HCT116 (cell line): Measurements from ENCODE around the gene SPTSSA. TPM values are rescaled to one million over a fixed set of nuclear protein-coding genes. Genes with fewer than 3 reads are reported as not detected.

Source experiments
- ATAC-seq: fragments of 200-7000 bp; cut with Tn5 transposase; 2 replicates; pipeline ENCODE4 v1.9.1; 2020; ENCODE audit warnings: mild to moderate bottlenecking, moderate library complexity
- BruUV-seq: library from RNA; stranded (reverse); fragments of 400-500 nt; replicated peaks from 2 replicates; lab custom pipeline; 2021; lab: Mats Ljungman, UMichigan
- CTCF ChIA-PET: fragments of 300-600 bp; sonication (Branson Sonifier 250); formaldehyde crosslinking; loops from one replicate; lab custom pipeline; 2021; ENCODE audit warnings: antibody characterized with exemption; lab: Charles Lee
- POLR2A ChIA-PET: fragments of 300-600, 350-600 bp; sonication (Branson Sonifier 250); formaldehyde crosslinking; loops from one replicate; lab custom pipeline; 2021; ENCODE audit warnings: antibody characterized with exemption; lab: Charles Lee
- RAD21 ChIA-PET, 2 experiments: fragments of 300-600 bp; sonication (Branson Sonifier 250); formaldehyde crosslinking; loops; one replicate each; lab custom pipeline; 2023; ENCODE audit warnings: low total read pairs in 2 of 2; ENCODE audit not compliant: uncharacterized antibody in 2 of 2, unreplicated experiment in 2 of 2, low non-redundant PET in 1 of 2; lab: Charles Lee
- DNase-seq: peaks from one replicate; pipeline ENCODE4 v3.0.0-alpha.2; 2010; ENCODE audit warnings: low read depth, low spot score
- H2AFZ ChIP-seq: fragments of 200-600 bp; shearing (Covaris generic), sonication (generic); 2 replicates; pipeline ENCODE4 v1.6.1; 2017; ENCODE audit warnings: low read depth, mixed run types, mixed read lengths, antibody characterized with exemption, low read length; ENCODE audit not compliant: poor library complexity, severe bottlenecking
- H3K27ac ChIP-seq: 2 replicates; pipeline ENCODE4 v1.5.1; 2012; ENCODE audit warnings: low read depth, low read length
- H3K27me3 ChIP-seq: fragments of 200-600 bp; sonication (generic); 2 replicates; pipeline ENCODE4 v1.6.1; 2016; ENCODE audit warnings: mixed run types, low read length, mixed read lengths; ENCODE audit not compliant: insufficient read depth
- H3K36me3 ChIP-seq, 2 experiments: fragments of 200-500 bp in 1 of 2; fragments of 200-600 bp in 1 of 2; sonication (Bioruptor generic) in 1 of 2; sonication (generic) in 1 of 2; 2 replicates each; pipeline versions ENCODE4 v1.5.1 to v1.6.1; 2014 to 2016; ENCODE audit warnings: low read length in 2 of 2, inconsistent platforms in 1 of 2, mixed read lengths in 1 of 2, mixed run types in 1 of 2; ENCODE audit not compliant: insufficient read depth in 2 of 2, control insufficient read depth in 1 of 2
- H3K4me1 ChIP-seq, 2 experiments: fragments of 200-600 bp in 1 of 2; sonication (generic) in 1 of 2; 2 replicates each; pipeline versions ENCODE4 v1.5.1 to v1.6.1; 2012 to 2017; ENCODE audit warnings: low read length in 2 of 2, inconsistent platforms in 1 of 2, mild to moderate bottlenecking in 1 of 2, mixed read lengths in 1 of 2, mixed run types in 1 of 2, moderate library complexity in 1 of 2; ENCODE audit not compliant: insufficient read depth in 2 of 2, control insufficient read depth in 1 of 2
- H3K4me2 ChIP-seq: fragments of 200-600 bp; sonication (generic); 2 replicates; pipeline ENCODE4 v1.6.1; 2017; ENCODE audit warnings: mixed run types, low read length, mixed read lengths
- H3K4me3 ChIP-seq, 2 experiments: fragments of 200-600 bp in 1 of 2; sonication (generic) in 1 of 2; replicated peaks in 1 of 2; 2 replicates each; pipeline ENCODE4 v1.5.1; 2011 to 2016; ENCODE audit warnings: low read length in 2 of 2, control low read depth in 1 of 2, low read depth in 1 of 2, mild to moderate bottlenecking in 1 of 2, mixed read lengths in 1 of 2, mixed run types in 1 of 2
- H3K79me2 ChIP-seq: fragments of 200-600 bp; sonication (generic); 2 replicates; pipeline ENCODE4 v1.6.1; 2017; ENCODE audit warnings: mild to moderate bottlenecking, mixed run types, low read length, moderate library complexity, mixed read lengths; ENCODE audit not compliant: insufficient read depth
- H3K9ac ChIP-seq: fragments of 200-600 bp; sonication (generic); 2 replicates; pipeline ENCODE4 v1.6.1; 2016; ENCODE audit warnings: low read length, mixed read lengths
- H3K9me2 ChIP-seq: fragments of 200-600 bp; sonication (generic), shearing (Covaris generic); 2 replicates; pipeline ENCODE4 v1.6.1; 2017; ENCODE audit warnings: mixed run types, mild to moderate bottlenecking, moderate library complexity; ENCODE audit not compliant: insufficient read depth
- H3K9me3 ChIP-seq, 2 experiments: fragments of 200-500 bp in 1 of 2; fragments of 200-600 bp in 1 of 2; sonication (Bioruptor generic) in 1 of 2; sonication (generic) in 1 of 2; 2 replicates each; pipeline ENCODE4 v1.6.1; 2014 to 2017; ENCODE audit warnings: low read length in 2 of 2, mixed read lengths in 2 of 2, inconsistent platforms in 1 of 2, low read depth in 1 of 2, mild to moderate bottlenecking in 1 of 2, mixed run types in 1 of 2, moderate library complexity in 1 of 2; ENCODE audit not compliant: control insufficient read depth in 1 of 2, insufficient read depth in 1 of 2
- H4K20me1 ChIP-seq: fragments of 200-600 bp; sonication (generic), shearing (Covaris generic); 2 replicates; pipeline ENCODE4 v1.6.1; 2017; ENCODE audit warnings: mixed run types, mild to moderate bottlenecking, moderate library complexity; ENCODE audit not compliant: insufficient read depth
- CBX3 ChIP-seq: IDR thresholded peaks from 2 replicates; pipeline ENCODE4 v1.6.1; 2012; ENCODE audit warnings: low read depth
- CEBPB ChIP-seq: IDR thresholded peaks from 2 replicates; pipeline ENCODE4 v1.6.1; 2012; ENCODE audit warnings: low read depth
- EGR1 ChIP-seq: IDR thresholded peaks from 2 replicates; pipeline ENCODE4 v1.6.1; 2012; ENCODE audit warnings: low read depth
- ELF1 ChIP-seq: IDR thresholded peaks from 2 replicates; pipeline ENCODE4 v1.6.1; 2012; ENCODE audit warnings: low read depth, borderline replicate concordance
- EZH2phosphoT487 ChIP-seq: fragments of 200-600 bp; IDR thresholded peaks from 2 replicates; pipeline ENCODE4 v1.6.1; 2018; ENCODE audit warnings: antibody characterized with exemption, borderline replicate concordance
- POLR2A ChIP-seq: IDR thresholded peaks from 2 replicates; pipeline ENCODE4 v1.7.0; 2011; ENCODE audit warnings: borderline replicate concordance; ENCODE audit not compliant: insufficient read depth, insufficient read length; ENCODE audit errors: extremely low read depth
- POLR2AphosphoS5 ChIP-seq: IDR thresholded peaks from 2 replicates; pipeline ENCODE4 v1.6.1; 2011; ENCODE audit warnings: mild to moderate bottlenecking, low read depth, low read length, moderate library complexity
- RAD21 ChIP-seq: IDR thresholded peaks from 2 replicates; pipeline ENCODE4 v1.6.1; 2012; ENCODE audit warnings: low read depth, mild to moderate bottlenecking
- SIN3A ChIP-seq: IDR thresholded peaks from 2 replicates; pipeline ENCODE4 v1.6.1; 2012; ENCODE audit warnings: low read depth
- SP1 ChIP-seq: IDR thresholded peaks from 2 replicates; pipeline ENCODE4 v1.6.1; 2012; ENCODE audit warnings: low read depth
- SRF ChIP-seq: IDR thresholded peaks from 2 replicates; pipeline ENCODE4 v1.6.1; 2012; ENCODE audit warnings: low read depth
- YY1 ChIP-seq: IDR thresholded peaks from 2 replicates; pipeline ENCODE4 v1.6.1; 2011; ENCODE audit warnings: low read length, low read depth, moderate library complexity, mild to moderate bottlenecking; ENCODE audit not compliant: insufficient replicate concordance; ENCODE audit errors: extremely low read depth
- ZFX ChIP-seq: fragments of 450-650 bp; IDR thresholded peaks from 2 replicates; pipeline ENCODE4 v1.6.1; 2017
- ZNF274 ChIP-seq: fragments of 200-500 bp; sonication (Bioruptor generic); IDR thresholded peaks from 2 replicates; pipeline ENCODE4 v1.6.1; 2014; ENCODE audit warnings: mild to moderate bottlenecking, low read depth, low read length, inconsistent platforms
- intact Hi-C: fragments of 100-400 bp; cut with micrococcal nuclease; formaldehyde crosslinking; loops from 2 replicates; pipeline ENCODE4 v1.10.0; 2022
- total RNA-seq: library from RNA; stranded (reverse); gene quantifications from one replicate; pipeline ENCODE4 v1.2.1, GENCODE V29; 2021; ENCODE audit not compliant: unreplicated experiment
- TF ChIP-seq, protein P1 (sequence below): IDR thresholded peaks from 2 replicates; pipeline ENCODE4 v1.6.1; 2011; ENCODE audit warnings: mild to moderate bottlenecking, low read length, moderate library complexity; ENCODE audit not compliant: insufficient replicate concordance; ENCODE audit errors: extremely low read depth
- TF ChIP-seq, protein P2 (sequence below): IDR thresholded peaks from 2 replicates; pipeline ENCODE4 v1.6.1; 2012; ENCODE audit warnings: low read depth

SPTSSA gene
- total RNA-seq, 1 experiment from 2014 or later: 17.0 TPM

DNA sequence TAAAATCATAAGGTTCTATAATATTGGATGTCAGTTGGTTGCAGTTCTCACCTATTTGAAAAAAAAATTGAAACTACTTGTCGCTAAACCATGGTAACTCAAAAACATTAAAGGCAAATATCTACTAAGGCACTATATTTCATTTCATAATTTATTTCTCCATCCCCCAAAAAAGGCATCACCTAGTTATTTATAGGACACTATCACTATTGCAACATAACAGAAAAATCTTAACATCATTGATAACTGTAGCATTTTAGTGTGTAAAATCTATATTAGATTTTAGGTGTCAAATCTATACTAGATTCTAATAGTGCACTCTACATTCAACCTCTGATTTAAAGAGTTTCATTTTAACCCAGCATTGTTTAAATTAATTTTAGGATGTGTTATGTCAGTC is 1.7 kb downstream of the SPTSSA start:
- H3K9me2 ChIP-seq: no peaks in the 10 kb centered on the region
- peaks cover 5 to 23% of the 10 kb centered on the region in 2 experiments; a peak in 3 of 4 replicates for H3K4me1 ChIP-seq
- H3K27me3 ChIP-seq: no peaks in the 10 kb centered on the region
- RAD21 ChIA-PET: no interaction called here
- H3K4me3 ChIP-seq: peak overlapping the region in 1 of 2 experiments; percentile 96; a peak in 1 of 4 replicates
- intact Hi-C loops: no loop called here
- H3K9ac ChIP-seq: no peak overlapping the region
- peaks cover 3 to 8% of the 10 kb centered on the region in 2 experiments; a peak in 2 of 4 replicates for H3K36me3 ChIP-seq
- no peak overlapping the region for H2AFZ ChIP-seq
- peak overlapping the region; percentile 95 for H3K4me2 ChIP-seq
- ATAC-seq: no peak
- no peak for DNase-seq
- H3K79me2 ChIP-seq: peaks cover 60% of the 10 kb centered on the region
- BruUV-seq: no TSS peak
- TF ChIP-seq CBX3: no peak
- CTCF ChIA-PET: no interaction called here
- no peaks in the 10 kb centered on the region for H3K9me3 ChIP-seq
- H4K20me1 ChIP-seq: peaks cover 3% of the 10 kb centered on the region; the same call in 1 of the 2 replicates
- H3K27ac ChIP-seq: no peak overlapping the region
- POLR2A ChIA-PET: interaction anchor here (0.8 kb wide), 1 partner anchor 12 kb away, joined by 7 read pairs; no protein-coding TSS in a partner anchor

DNA sequence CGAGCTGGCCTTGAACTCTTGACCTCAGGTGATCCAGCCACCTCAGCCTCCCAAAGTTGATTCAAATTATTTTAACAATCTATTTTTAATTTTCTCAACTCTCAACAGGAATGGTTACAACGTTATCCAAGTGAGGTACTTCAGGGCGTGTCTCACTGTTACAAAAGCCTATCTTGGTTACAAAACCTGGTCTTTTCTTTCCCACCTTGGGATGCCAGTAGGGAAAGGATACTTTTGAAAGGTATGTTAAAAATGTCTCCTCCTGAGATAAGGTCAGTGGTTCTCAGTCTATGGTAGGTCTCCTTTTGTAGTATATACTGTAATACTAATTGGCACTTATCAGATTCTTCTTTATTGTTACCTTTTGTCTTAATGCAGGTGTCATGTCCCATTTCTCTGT is 4.9 kb downstream of the SPTSSA start:
- H3K9ac ChIP-seq: no peak overlapping the region
- ATAC-seq (no peak), DNase-seq (no peak)
- peaks cover 3 to 16% of the 10 kb centered on the region in 2 experiments; a peak in 3 of 4 replicates for H3K4me1 ChIP-seq
- POLR2A ChIA-PET: interaction anchor here (0.7 kb wide), 1 partner anchor 609 kb away, joined by 3 read pairs; no protein-coding TSS in a partner anchor
- no peaks in the 10 kb centered on the region for H3K27me3 ChIP-seq
- intact Hi-C loops: no loop called here
- no peak overlapping the region for H3K27ac ChIP-seq
- no peaks in the 10 kb centered on the region for H3K9me3 ChIP-seq
- no peak overlapping the region for H3K4me2 ChIP-seq
- CTCF ChIA-PET: no interaction called here
- H3K4me3 ChIP-seq: no peak overlapping the region
- no peak overlapping the region for H2AFZ ChIP-seq
- H4K20me1 ChIP-seq: peaks cover 3% of the 10 kb centered on the region; the same call in 1 of the 2 replicates
- H3K79me2 ChIP-seq: peaks cover 90% of the 10 kb centered on the region
- RAD21 ChIA-PET: no interaction called here
- peaks cover 7 to 10% of the 10 kb centered on the region in 2 experiments for H3K36me3 ChIP-seq
- no peaks in the 10 kb centered on the region for H3K9me2 ChIP-seq
- no TSS peak for BruUV-seq
- no peak for TF ChIP-seq SIN3A
- TF ChIP-seq ELF1: no peak
- no peak for TF ChIP-seq POLR2A
- TF ChIP-seq EZH2phosphoT487: no peak
- TF ChIP-seq RAD21: no peak
- TF ChIP-seq POLR2AphosphoS5: no peak
- TF ChIP-seq, protein P1, sequence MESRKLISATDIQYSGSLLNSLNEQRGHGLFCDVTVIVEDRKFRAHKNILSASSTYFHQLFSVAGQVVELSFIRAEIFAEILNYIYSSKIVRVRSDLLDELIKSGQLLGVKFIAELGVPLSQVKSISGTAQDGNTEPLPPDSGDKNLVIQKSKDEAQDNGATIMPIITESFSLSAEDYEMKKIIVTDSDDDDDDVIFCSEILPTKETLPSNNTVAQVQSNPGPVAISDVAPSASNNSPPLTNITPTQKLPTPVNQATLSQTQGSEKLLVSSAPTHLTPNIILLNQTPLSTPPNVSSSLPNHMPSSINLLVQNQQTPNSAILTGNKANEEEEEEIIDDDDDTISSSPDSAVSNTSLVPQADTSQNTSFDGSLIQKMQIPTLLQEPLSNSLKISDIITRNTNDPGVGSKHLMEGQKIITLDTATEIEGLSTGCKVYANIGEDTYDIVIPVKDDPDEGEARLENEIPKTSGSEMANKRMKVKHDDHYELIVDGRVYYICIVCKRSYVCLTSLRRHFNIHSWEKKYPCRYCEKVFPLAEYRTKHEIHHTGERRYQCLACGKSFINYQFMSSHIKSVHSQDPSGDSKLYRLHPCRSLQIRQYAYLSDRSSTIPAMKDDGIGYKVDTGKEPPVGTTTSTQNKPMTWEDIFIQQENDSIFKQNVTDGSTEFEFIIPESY: no peak
- no peak for TF ChIP-seq EGR1
- no peak for TF ChIP-seq SRF
- no peak for TF ChIP-seq YY1
- TF ChIP-seq ZFX: no peak
- no peak for TF ChIP-seq CEBPB
- TF ChIP-seq SP1: no peak
- TF ChIP-seq, protein P2, sequence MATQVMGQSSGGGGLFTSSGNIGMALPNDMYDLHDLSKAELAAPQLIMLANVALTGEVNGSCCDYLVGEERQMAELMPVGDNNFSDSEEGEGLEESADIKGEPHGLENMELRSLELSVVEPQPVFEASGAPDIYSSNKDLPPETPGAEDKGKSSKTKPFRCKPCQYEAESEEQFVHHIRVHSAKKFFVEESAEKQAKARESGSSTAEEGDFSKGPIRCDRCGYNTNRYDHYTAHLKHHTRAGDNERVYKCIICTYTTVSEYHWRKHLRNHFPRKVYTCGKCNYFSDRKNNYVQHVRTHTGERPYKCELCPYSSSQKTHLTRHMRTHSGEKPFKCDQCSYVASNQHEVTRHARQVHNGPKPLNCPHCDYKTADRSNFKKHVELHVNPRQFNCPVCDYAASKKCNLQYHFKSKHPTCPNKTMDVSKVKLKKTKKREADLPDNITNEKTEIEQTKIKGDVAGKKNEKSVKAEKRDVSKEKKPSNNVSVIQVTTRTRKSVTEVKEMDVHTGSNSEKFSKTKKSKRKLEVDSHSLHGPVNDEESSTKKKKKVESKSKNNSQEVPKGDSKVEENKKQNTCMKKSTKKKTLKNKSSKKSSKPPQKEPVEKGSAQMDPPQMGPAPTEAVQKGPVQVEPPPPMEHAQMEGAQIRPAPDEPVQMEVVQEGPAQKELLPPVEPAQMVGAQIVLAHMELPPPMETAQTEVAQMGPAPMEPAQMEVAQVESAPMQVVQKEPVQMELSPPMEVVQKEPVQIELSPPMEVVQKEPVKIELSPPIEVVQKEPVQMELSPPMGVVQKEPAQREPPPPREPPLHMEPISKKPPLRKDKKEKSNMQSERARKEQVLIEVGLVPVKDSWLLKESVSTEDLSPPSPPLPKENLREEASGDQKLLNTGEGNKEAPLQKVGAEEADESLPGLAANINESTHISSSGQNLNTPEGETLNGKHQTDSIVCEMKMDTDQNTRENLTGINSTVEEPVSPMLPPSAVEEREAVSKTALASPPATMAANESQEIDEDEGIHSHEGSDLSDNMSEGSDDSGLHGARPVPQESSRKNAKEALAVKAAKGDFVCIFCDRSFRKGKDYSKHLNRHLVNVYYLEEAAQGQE: no peak
- TF ChIP-seq ZNF274: no peak
- TF ChIP-seq CBX3: no peak
